Vagina (tissue), 2 donors: ENCODE results near the gene RNU6-8.

Experiments used
- POLR2A ChIP-seq, 2 donors: fragments of 450-650 bp; IDR thresholded peaks; one replicate each; pipeline ENCODE4 v1.6.1; 2017; ENCODE audit warnings: antibody characterized with exemption in 2 of 2, mild to moderate bottlenecking in 2 of 2, moderate library complexity in 2 of 2
- TF ChIP-seq, protein P1 (sequence below), 3 experiments: fragments of 450-650 bp in 2 of 3; fragments of 200-600 bp in 1 of 3; sonication (generic) in 1 of 3; IDR thresholded peaks; one replicate each; pipeline ENCODE4 v1.5.1; 2017 to 2019; ENCODE audit warnings: antibody characterized with exemption in 3 of 3, mild to moderate bottlenecking in 2 of 3, moderate library complexity in 2 of 3

DNA sequence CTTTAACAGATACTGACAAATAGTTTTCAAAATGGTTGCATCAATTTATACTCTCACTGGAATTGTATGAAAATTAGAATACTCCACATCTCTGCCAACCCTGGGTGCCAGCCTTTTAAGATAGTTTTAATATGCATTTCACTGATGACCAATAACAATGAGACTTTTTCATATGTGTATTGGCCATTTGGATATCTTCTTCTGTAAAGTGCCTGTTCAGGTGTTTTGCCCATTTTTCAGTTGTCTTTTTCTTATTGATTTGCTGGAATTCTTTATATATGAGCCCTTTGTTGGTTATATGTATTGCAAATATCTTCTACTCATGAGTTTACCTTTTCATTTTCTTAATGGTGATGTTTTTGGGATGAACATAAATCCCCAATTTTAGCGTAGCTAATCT is 18.0 kb downstream of the RNU6-8 start:
- TF ChIP-seq, protein P1, sequence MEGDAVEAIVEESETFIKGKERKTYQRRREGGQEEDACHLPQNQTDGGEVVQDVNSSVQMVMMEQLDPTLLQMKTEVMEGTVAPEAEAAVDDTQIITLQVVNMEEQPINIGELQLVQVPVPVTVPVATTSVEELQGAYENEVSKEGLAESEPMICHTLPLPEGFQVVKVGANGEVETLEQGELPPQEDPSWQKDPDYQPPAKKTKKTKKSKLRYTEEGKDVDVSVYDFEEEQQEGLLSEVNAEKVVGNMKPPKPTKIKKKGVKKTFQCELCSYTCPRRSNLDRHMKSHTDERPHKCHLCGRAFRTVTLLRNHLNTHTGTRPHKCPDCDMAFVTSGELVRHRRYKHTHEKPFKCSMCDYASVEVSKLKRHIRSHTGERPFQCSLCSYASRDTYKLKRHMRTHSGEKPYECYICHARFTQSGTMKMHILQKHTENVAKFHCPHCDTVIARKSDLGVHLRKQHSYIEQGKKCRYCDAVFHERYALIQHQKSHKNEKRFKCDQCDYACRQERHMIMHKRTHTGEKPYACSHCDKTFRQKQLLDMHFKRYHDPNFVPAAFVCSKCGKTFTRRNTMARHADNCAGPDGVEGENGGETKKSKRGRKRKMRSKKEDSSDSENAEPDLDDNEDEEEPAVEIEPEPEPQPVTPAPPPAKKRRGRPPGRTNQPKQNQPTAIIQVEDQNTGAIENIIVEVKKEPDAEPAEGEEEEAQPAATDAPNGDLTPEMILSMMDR (IDR thresholded peaks at IDR 0.05), result no peak
- no peak for TF ChIP-seq POLR2A (IDR thresholded peaks at IDR 0.05)
